ENCODE results near the gene PGBD5. TPM values are rescaled to one million over a fixed set of nuclear protein-coding genes. Genes with fewer than 3 reads are reported as not detected.

The PGBD5 gene
- total RNA-seq, 5 donors from 2014 or later (not counting 1 experiment from before 2014, with no cell fraction given) = 0.03 to 0.09 (median 0.09) TPM; not detected in 2

- ATAC-seq (replicated peaks in 1 of 4) = no peak
- Mint-ChIP-seq H3K4me3 (no peak overlapping the region), H3K27ac (no peak overlapping the region), H3K4me1 (peaks cover 5 to 6% (median 6%) of the 10 kb centered on the region in 3 donors), H3K36me3 (no peaks in the 10 kb centered on the region), H3K27me3 (peaks cover 3 to 5% of the 10 kb centered on the region in 2 donors), H3K9me3 (no peaks in the 10 kb centered on the region)
- no peak for DNase-seq
- H3K27me3 ChIP-seq (replicated peaks in 1 of 2; ENCODE audit: control insufficient read depth in 2 of 2, extremely low read depth in 1 of 2, insufficient read depth in 2 of 2, low read length in 1 of 2) = peaks cover 0 to 15% of the 10 kb centered on the region in 2 experiments
- H3K36me3 ChIP-seq (ENCODE audit: control insufficient read depth in 2 of 2, extremely low read depth in 1 of 2, insufficient read depth in 1 of 2, low read length in 1 of 2) = no peaks in the 10 kb centered on the region
- no peak overlapping the region for H3K4me3 ChIP-seq (ENCODE audit: control insufficient read depth in 1 of 2, extremely low read depth in 1 of 2, low read length in 1 of 2)
- CTCF ChIA-PET = interaction anchor here in 1 of 2 donors (0.9 kb wide), 1 partner anchor 594 kb away, joined by 3 read pairs; no protein-coding TSS in a partner anchor
- H3K4me1 ChIP-seq (ENCODE audit: control insufficient read depth in 1 of 2, extremely low read depth in 1 of 2, insufficient read depth in 2 of 2, low read length in 2 of 2) = peaks cover 0 to 4% of the 10 kb centered on the region in 2 experiments
- 76% methylated on average over 2 of the region's 4 CpGs for WGBS (ENCODE audit: insufficient coverage)
- H3K9me3 ChIP-seq = no peaks in the 10 kb centered on the region
- no peak overlapping the region for H3K27ac ChIP-seq (ENCODE audit: low read length)
- POLR2A ChIA-PET = no interaction called here
Measured at GRCh38 chr1:230307213-230307612, 118.9 kb downstream of the PGBD5 start.

- Histone ChIP-seq H3K27ac (ENCODE audit: low read length) (no peak overlapping the region), H3K4me3 (ENCODE audit: control insufficient read depth in 1 of 2, extremely low read depth in 1 of 2, low read length in 1 of 2) (no peak overlapping the region), H3K27me3 (replicated peaks in 1 of 2; ENCODE audit: control insufficient read depth in 2 of 2, extremely low read depth in 1 of 2, insufficient read depth in 2 of 2, low read length in 1 of 2) (peaks cover 0 to 14% of the 10 kb centered on the region in 2 experiments), H3K4me1 (ENCODE audit: control insufficient read depth in 1 of 2, extremely low read depth in 1 of 2, insufficient read depth in 2 of 2, low read length in 2 of 2) (peaks cover 0 to 4% of the 10 kb centered on the region in 2 experiments), H3K36me3 (ENCODE audit: control insufficient read depth in 2 of 2, extremely low read depth in 1 of 2, insufficient read depth in 1 of 2, low read length in 1 of 2) (no peaks in the 10 kb centered on the region), H3K9me3 (no peaks in the 10 kb centered on the region)
- DNase-seq (no peak), ATAC-seq (replicated peaks in 1 of 4) (no peak)
- H3K27ac Mint-ChIP-seq = no peak overlapping the region
- H3K4me3 Mint-ChIP-seq = no peak overlapping the region
- ChIA-PET POLR2A (no interaction called here), CTCF (interaction anchor here in 1 of 2 donors (0.6 to 0.7 kb wide), 2 partner anchors 109 to 513 kb away, joined by 3 to 13 read pairs; no protein-coding TSS in a partner anchor)
- 100% methylated on average over 1 of the region's 4 CpGs for WGBS (ENCODE audit: insufficient coverage)
- H3K9me3 Mint-ChIP-seq = no peaks in the 10 kb centered on the region
- peaks cover 5 to 6% (median 6%) of the 10 kb centered on the region in 3 donors for H3K4me1 Mint-ChIP-seq
- H3K36me3 Mint-ChIP-seq = no peaks in the 10 kb centered on the region
- peaks cover 1 to 3% of the 10 kb centered on the region in 2 donors for H3K27me3 Mint-ChIP-seq
Measured at GRCh38 chr1:230306169-230306568, 120.0 kb downstream of the PGBD5 start.

- no peaks in the 10 kb centered on the region for H3K9me3 Mint-ChIP-seq
- H3K27ac ChIP-seq (ENCODE audit: low read length) = no peak overlapping the region
Measured at GRCh38 chr1:230303822-230304221, 122.3 kb downstream of the PGBD5 start.

GRCh38 chr1:230303069-230303468 is 123.1 kb downstream of the PGBD5 start:
- WGBS (ENCODE audit: insufficient coverage) = 77% methylated on average over 3 of the region's 6 CpGs

More at GRCh38 chr1:230303822-230304221, 122.3 kb downstream of the PGBD5 start:
- WGBS (ENCODE audit: insufficient coverage) = 45% methylated on average over 4 of the region's 6 CpGs
- Histone ChIP-seq H3K36me3 (ENCODE audit: control insufficient read depth in 2 of 2, extremely low read depth in 1 of 2, insufficient read depth in 1 of 2, low read length in 1 of 2) (no peaks in the 10 kb centered on the region), H3K27me3 (replicated peaks in 1 of 2; ENCODE audit: control insufficient read depth in 2 of 2, extremely low read depth in 1 of 2, insufficient read depth in 2 of 2, low read length in 1 of 2) (peaks cover 0 to 10% of the 10 kb centered on the region in 2 experiments), H3K9me3 (no peaks in the 10 kb centered on the region), H3K4me3 (ENCODE audit: control insufficient read depth in 1 of 2, extremely low read depth in 1 of 2, low read length in 1 of 2) (no peak overlapping the region), H3K4me1 (ENCODE audit: control insufficient read depth in 1 of 2, extremely low read depth in 1 of 2, insufficient read depth in 2 of 2, low read length in 2 of 2) (no peaks in the 10 kb centered on the region)
- Mint-ChIP-seq H3K4me3 (no peak overlapping the region), H3K4me1 (peaks cover 0 to 3% (median 2%) of the 10 kb centered on the region in 3 donors), H3K27ac (no peak overlapping the region), H3K36me3 (no peaks in the 10 kb centered on the region), H3K27me3 (no peaks in the 10 kb centered on the region)
- CTCF ChIA-PET = interaction anchor here in 1 of 2 donors (1.0 kb wide), 1 partner anchor 643 kb away, joined by 3 read pairs; no protein-coding TSS in a partner anchor
- ATAC-seq (replicated peaks in 1 of 4) (no peak), DNase-seq (no peak)
- POLR2A ChIA-PET = no interaction called here

GRCh38 chr1:230301822-230302221 is 124.3 kb downstream of the PGBD5 start:
- no peak for DNase-seq
- H3K27ac Mint-ChIP-seq = no peak overlapping the region
- WGBS (ENCODE audit: insufficient coverage) = 83% methylated on average over 6 of the region's 6 CpGs
- no peaks in the 10 kb centered on the region for H3K36me3 Mint-ChIP-seq
- no peak overlapping the region for H3K27ac ChIP-seq (ENCODE audit: low read length)
- CTCF ChIA-PET = no interaction called here
- no peaks in the 10 kb centered on the region for H3K36me3 ChIP-seq (ENCODE audit: control insufficient read depth in 2 of 2, extremely low read depth in 1 of 2, insufficient read depth in 1 of 2, low read length in 1 of 2)
- H3K4me1 ChIP-seq (ENCODE audit: control insufficient read depth in 1 of 2, extremely low read depth in 1 of 2, insufficient read depth in 2 of 2, low read length in 2 of 2) = no peaks in the 10 kb centered on the region
- H3K4me3 Mint-ChIP-seq = no peak overlapping the region
- POLR2A ChIA-PET = no interaction called here
- H3K27me3 Mint-ChIP-seq = no peaks in the 10 kb centered on the region
- H3K4me3 ChIP-seq (ENCODE audit: control insufficient read depth in 1 of 2, extremely low read depth in 1 of 2, low read length in 1 of 2) = no peak overlapping the region
- peaks cover 0 to 3% (median 2%) of the 10 kb centered on the region in 3 donors for H3K4me1 Mint-ChIP-seq
- H3K27me3 ChIP-seq (replicated peaks in 1 of 2; ENCODE audit: control insufficient read depth in 2 of 2, extremely low read depth in 1 of 2, insufficient read depth in 2 of 2, low read length in 1 of 2) = peaks cover 0 to 6% of the 10 kb centered on the region in 2 experiments
- no peaks in the 10 kb centered on the region for H3K9me3 Mint-ChIP-seq
- H3K9me3 ChIP-seq = no peaks in the 10 kb centered on the region
- no peak for ATAC-seq (replicated peaks in 1 of 4)

More at GRCh38 chr1:230303069-230303468, 123.1 kb downstream of the PGBD5 start:
- Mint-ChIP-seq H3K36me3 (no peaks in the 10 kb centered on the region), H3K27me3 (no peaks in the 10 kb centered on the region), H3K4me1 (peaks cover 0 to 3% (median 2%) of the 10 kb centered on the region in 3 donors), H3K9me3 (no peaks in the 10 kb centered on the region), H3K4me3 (no peak overlapping the region), H3K27ac (no peak overlapping the region)
- H3K36me3 ChIP-seq (ENCODE audit: control insufficient read depth in 2 of 2, extremely low read depth in 1 of 2, insufficient read depth in 1 of 2, low read length in 1 of 2) = no peaks in the 10 kb centered on the region
- no peak overlapping the region for H3K4me3 ChIP-seq (ENCODE audit: control insufficient read depth in 1 of 2, extremely low read depth in 1 of 2, low read length in 1 of 2)
- no peak for ATAC-seq (replicated peaks in 1 of 4)
- H3K27me3 ChIP-seq (replicated peaks in 1 of 2; ENCODE audit: control insufficient read depth in 2 of 2, extremely low read depth in 1 of 2, insufficient read depth in 2 of 2, low read length in 1 of 2) = peaks cover 0 to 6% of the 10 kb centered on the region in 2 experiments
- DNase-seq = no peak
- no peak overlapping the region for H3K27ac ChIP-seq (ENCODE audit: low read length)
- no peaks in the 10 kb centered on the region for H3K9me3 ChIP-seq
- POLR2A ChIA-PET = no interaction called here
- CTCF ChIA-PET = no interaction called here
- H3K4me1 ChIP-seq (ENCODE audit: control insufficient read depth in 1 of 2, extremely low read depth in 1 of 2, insufficient read depth in 2 of 2, low read length in 2 of 2) = no peaks in the 10 kb centered on the region

GRCh38 chr1:230301322-230301721 is 124.8 kb downstream of the PGBD5 start:
- POLR2A ChIA-PET = no interaction called here
- H3K9me3 ChIP-seq = no peaks in the 10 kb centered on the region
- 90% methylated on average over 8 of the region's 8 CpGs for WGBS (ENCODE audit: insufficient coverage)
- Mint-ChIP-seq H3K27me3 (no peaks in the 10 kb centered on the region), H3K4me3 (no peak overlapping the region), H3K36me3 (no peaks in the 10 kb centered on the region), H3K4me1 (peaks cover 0 to 3% (median 2%) of the 10 kb centered on the region in 3 donors), H3K9me3 (no peaks in the 10 kb centered on the region), H3K27ac (no peak overlapping the region)
- peaks cover 0 to 7% of the 10 kb centered on the region in 2 experiments for H3K27me3 ChIP-seq (replicated peaks in 1 of 2; ENCODE audit: control insufficient read depth in 2 of 2, extremely low read depth in 1 of 2, insufficient read depth in 2 of 2, low read length in 1 of 2)
- H3K27ac ChIP-seq (ENCODE audit: low read length) = no peak overlapping the region
- H3K4me3 ChIP-seq (ENCODE audit: control insufficient read depth in 1 of 2, extremely low read depth in 1 of 2, low read length in 1 of 2) = no peak overlapping the region
- CTCF ChIA-PET = no interaction called here
- DNase-seq = no peak
- no peaks in the 10 kb centered on the region for H3K36me3 ChIP-seq (ENCODE audit: control insufficient read depth in 2 of 2, extremely low read depth in 1 of 2, insufficient read depth in 1 of 2, low read length in 1 of 2)
- no peak for ATAC-seq (replicated peaks in 1 of 4)
- H3K4me1 ChIP-seq (ENCODE audit: control insufficient read depth in 1 of 2, extremely low read depth in 1 of 2, insufficient read depth in 2 of 2, low read length in 2 of 2) = no peaks in the 10 kb centered on the region

All from T-cell (primary cell).